ENCODE measurements around the gene INPP5J.

INPP5J gene

GRCh38 chr22:31134688-31135087, 11.9 kb downstream of the INPP5J start:
- no peak overlapping the region for H3K4me3 ChIP-seq (ENCODE audit: low read depth, low read length)
- TF ChIP-seq CTCF (IDR thresholded peaks at IDR 0.05; ENCODE audit: low read depth, low read length), result no peak

- H3K4me3 ChIP-seq (ENCODE audit: low read depth, low read length), result no peak overlapping the region
- TF ChIP-seq CTCF (IDR thresholded peaks at IDR 0.05; ENCODE audit: low read depth, low read length), result no peak
Measured at GRCh38 chr22:31135706-31136105, 12.9 kb downstream of the INPP5J start.

- no peak for TF ChIP-seq CTCF (IDR thresholded peaks at IDR 0.05; ENCODE audit: low read depth, low read length)
Measured at GRCh38 chr22:31136155-31136554, 13.4 kb downstream of the INPP5J start.

GRCh38 chr22:31136711-31137110, 13.9 kb downstream of the INPP5J start:
- H3K4me3 ChIP-seq (ENCODE audit: low read depth, low read length), result no peak overlapping the region
- no peak for TF ChIP-seq CTCF (IDR thresholded peaks at IDR 0.05; ENCODE audit: low read depth, low read length)

More at GRCh38 chr22:31136155-31136554, 13.4 kb downstream of the INPP5J start:
- H3K4me3 ChIP-seq (ENCODE audit: low read depth, low read length), result no peak overlapping the region

GRCh38 chr22:31137721-31138120, 15.0 kb downstream of the INPP5J start:
- TF ChIP-seq CTCF (IDR thresholded peaks at IDR 0.05; ENCODE audit: low read depth, low read length), result no peak
- H3K4me3 ChIP-seq (ENCODE audit: low read depth, low read length), result no peak overlapping the region

GRCh38 chr22:31138126-31138525, 15.4 kb downstream of the INPP5J start:
- no peak for TF ChIP-seq CTCF (IDR thresholded peaks at IDR 0.05; ENCODE audit: low read depth, low read length)
- H3K4me3 ChIP-seq (ENCODE audit: low read depth, low read length), result no peak overlapping the region

- H3K4me3 ChIP-seq (ENCODE audit: low read depth, low read length), result no peak overlapping the region
- no peak for TF ChIP-seq CTCF (IDR thresholded peaks at IDR 0.05; ENCODE audit: low read depth, low read length)
Measured at GRCh38 chr22:31139066-31139465, 16.3 kb downstream of the INPP5J start.
